ENCODE measurements around the gene PLA2G2C. TPM values are rescaled to one million over a fixed set of nuclear protein-coding genes. Genes with fewer than 3 reads are reported as not detected.

PLA2G2C gene
- total and polyA plus RNA-seq, 7 donors, result not detected

- 68 to 71% (median 70%) methylated on average over 9 of the region's 9 CpGs for WGBS, 3 donors
- TF ChIP-seq CTCF (IDR thresholded peaks at IDR 0.05), result no peak
- Histone ChIP-seq H3K36me3 (ENCODE audit: insufficient read depth in 1 of 2, low read depth in 1 of 2) (no peaks in the 10 kb centered on the region), H3K27ac (no peak overlapping the region), H3K4me1 (no peaks in the 10 kb centered on the region), H3K27me3 (ENCODE audit: insufficient read depth in 3 of 3, low read length in 2 of 3) (peaks cover 0 to 7% (median 0%) of the 10 kb centered on the region in 3 donors), H3K9me3 (no peaks in the 10 kb centered on the region), H3K4me3 (no peak overlapping the region)
- no peak for DNase-seq
- intact Hi-C loops (cut with DNase I), result no loop called here
- no peak for ATAC-seq
Measured at GRCh38 chr1:20168564-20169491, 17.5 kb downstream of the PLA2G2C start.

- no peak for TF ChIP-seq CTCF (IDR thresholded peaks at IDR 0.05)
- DNase-seq (no peak), ATAC-seq (no peak)
- intact Hi-C loops (cut with DNase I), result no loop called here
- WGBS, 3 donors, result 76 to 89% (median 86%) methylated on average over 8 of the region's 8 CpGs
- H3K9me3 ChIP-seq, result no peaks in the 10 kb centered on the region
- no peak overlapping the region for H3K4me3 ChIP-seq
- no peak overlapping the region for H3K27ac ChIP-seq
- no peaks in the 10 kb centered on the region for H3K36me3 ChIP-seq (ENCODE audit: insufficient read depth in 1 of 2, low read depth in 1 of 2)
- H3K27me3 ChIP-seq (ENCODE audit: insufficient read depth in 3 of 3, low read length in 2 of 3), result peaks cover 0 to 7% (median 0%) of the 10 kb centered on the region in 3 donors
- no peaks in the 10 kb centered on the region for H3K4me1 ChIP-seq
Measured at GRCh38 chr1:20167126-20167525, 19.2 kb downstream of the PLA2G2C start.

- DNase-seq (no peak), ATAC-seq (no peak)
- Histone ChIP-seq H3K4me1 (no peaks in the 10 kb centered on the region), H3K4me3 (no peak overlapping the region), H3K27me3 (ENCODE audit: insufficient read depth in 3 of 3, low read length in 2 of 3) (peaks cover 0 to 7% (median 0%) of the 10 kb centered on the region in 3 donors), H3K36me3 (ENCODE audit: insufficient read depth in 1 of 2, low read depth in 1 of 2) (no peaks in the 10 kb centered on the region), H3K9me3 (no peaks in the 10 kb centered on the region), H3K27ac (no peak overlapping the region)
- no peak for TF ChIP-seq CTCF (IDR thresholded peaks at IDR 0.05)
- intact Hi-C loops (cut with DNase I), result no loop called here
- 62 to 65% (median 63%) methylated on average over 14 to 17 of the region's 17 CpGs for WGBS, 3 donors
Measured at GRCh38 chr1:20166051-20166450, 20.3 kb downstream of the PLA2G2C start.

GRCh38 chr1:20165522-20165951 is 20.8 kb downstream of the PLA2G2C start:
- DNase-seq, result no peak
- Histone ChIP-seq H3K4me1 (no peaks in the 10 kb centered on the region), H3K9me3 (no peaks in the 10 kb centered on the region), H3K27me3 (ENCODE audit: insufficient read depth in 3 of 3, low read length in 2 of 3) (peaks cover 0 to 7% (median 0%) of the 10 kb centered on the region in 3 donors), H3K36me3 (ENCODE audit: insufficient read depth in 1 of 2, low read depth in 1 of 2) (no peaks in the 10 kb centered on the region), H3K4me3 (no peak overlapping the region), H3K27ac (no peak overlapping the region)
- peak in 1 of 4 donors; percentile 43 for ATAC-seq
- 85 to 94% (median 88%) methylated on average over 16 of the region's 16 CpGs for WGBS, 3 donors
- intact Hi-C loops (cut with DNase I), result no loop called here
- no peak for TF ChIP-seq CTCF (IDR thresholded peaks at IDR 0.05)
